ENCODE results near the gene PHACTR3.

The PHACTR3 gene

GRCh38 chr20:59753836-59754235, 149.5 kb downstream of the PHACTR3 start:
- TF ChIP-seq CTCF (IDR thresholded peaks at IDR 0.05; ENCODE audit: low read depth, low read length, missing control alignments) = no peak
- no peak for DNase-seq (ENCODE audit: extremely low read depth, low read depth)
- no peak overlapping the region for H3K4me3 ChIP-seq (replicated peaks; ENCODE audit: low read depth, low read length)

GRCh38 chr20:59754551-59754950, 150.2 kb downstream of the PHACTR3 start:
- no peak for DNase-seq (ENCODE audit: extremely low read depth, low read depth)

GRCh38 chr20:59756241-59756640, 151.9 kb downstream of the PHACTR3 start:
- TF ChIP-seq CTCF (IDR thresholded peaks at IDR 0.05; ENCODE audit: low read depth, low read length, missing control alignments) = no peak
- no peak overlapping the region for H3K4me3 ChIP-seq (replicated peaks; ENCODE audit: low read depth, low read length)
- no peak for DNase-seq (ENCODE audit: extremely low read depth, low read depth)

More at GRCh38 chr20:59754551-59754950, 150.2 kb downstream of the PHACTR3 start:
- TF ChIP-seq CTCF (IDR thresholded peaks at IDR 0.05; ENCODE audit: low read depth, low read length, missing control alignments) = no peak
- H3K4me3 ChIP-seq (replicated peaks; ENCODE audit: low read depth, low read length) = no peak overlapping the region

GRCh38 chr20:59764037-59764436, 159.7 kb downstream of the PHACTR3 start:
- no peak for TF ChIP-seq CTCF (IDR thresholded peaks at IDR 0.05; ENCODE audit: low read depth, low read length, missing control alignments)
- no peak overlapping the region for H3K4me3 ChIP-seq (replicated peaks; ENCODE audit: low read depth, low read length)
- DNase-seq (ENCODE audit: extremely low read depth, low read depth) = no peak

GRCh38 chr20:59765599-59766177, 161.3 kb downstream of the PHACTR3 start:
- no peak overlapping the region for H3K4me3 ChIP-seq (replicated peaks; ENCODE audit: low read depth, low read length)
- no peak for DNase-seq (ENCODE audit: extremely low read depth, low read depth)
- TF ChIP-seq CTCF (IDR thresholded peaks at IDR 0.05; ENCODE audit: low read depth, low read length, missing control alignments) = no peak

- TF ChIP-seq CTCF (IDR thresholded peaks at IDR 0.05; ENCODE audit: low read depth, low read length, missing control alignments) = no peak
- H3K4me3 ChIP-seq (replicated peaks; ENCODE audit: low read depth, low read length) = no peak overlapping the region
- DNase-seq (ENCODE audit: extremely low read depth, low read depth) = no peak
Observed at GRCh38 chr20:59767656-59768055, 163.3 kb downstream of the PHACTR3 start.

GRCh38 chr20:59770270-59770669, 165.9 kb downstream of the PHACTR3 start:
- DNase-seq (ENCODE audit: extremely low read depth, low read depth) = no peak
- H3K4me3 ChIP-seq (replicated peaks; ENCODE audit: low read depth, low read length) = no peak overlapping the region
- no peak for TF ChIP-seq CTCF (IDR thresholded peaks at IDR 0.05; ENCODE audit: low read depth, low read length, missing control alignments)

Data from HFF-Myc (cell line).